Activated CD4-positive, alpha-beta T cell treated with anti-CD3 and anti-CD28 coated beads, Interleukin-2, amount 10 ng/mL, durations not matched to agents 24 days and 14 days (primary cell): ENCODE data around the gene PSD2. TPM values are rescaled to one million over a fixed set of nuclear protein-coding genes. Genes with fewer than 3 reads are reported as not detected.

Experiments
- DNase-seq: peaks from one replicate; pipeline ENCODE4 v3.0.0; 2022
- H3K27ac Mint-ChIP-seq: one replicate; pipeline ENCODE4 v1.8.0; 2022; ENCODE audit warnings: mild to moderate bottlenecking, mixed read lengths
- H3K27me3 Mint-ChIP-seq: one replicate; pipeline ENCODE4 v1.8.0; 2022; ENCODE audit warnings: mixed read lengths
- H3K36me3 Mint-ChIP-seq: one replicate; pipeline ENCODE4 v1.8.0; 2022; ENCODE audit warnings: low read depth, mild to moderate bottlenecking, mixed read lengths
- H3K4me1 Mint-ChIP-seq: one replicate; pipeline ENCODE4 v1.8.0; 2021; ENCODE audit warnings: mixed read lengths
- H3K4me3 Mint-ChIP-seq: one replicate; pipeline ENCODE4 v1.8.0; 2022; ENCODE audit warnings: mild to moderate bottlenecking, moderate library complexity, mixed read lengths
- H3K9me3 Mint-ChIP-seq: one replicate; pipeline ENCODE4 v1.8.0; 2021; ENCODE audit warnings: mixed read lengths
- intact Hi-C: fragments of 100-400 bp; cut with micrococcal nuclease; formaldehyde crosslinking; loops from one replicate; pipeline ENCODE4 v1.15.1; 2023
- total RNA-seq: library from RNA; stranded (reverse); gene quantifications from 2 replicates; pipeline ENCODE4 v1.2.3, GENCODE V29; 2022

The PSD2 gene
- total RNA-seq, 1 donor from 2014 or later, result not detected

DNA sequence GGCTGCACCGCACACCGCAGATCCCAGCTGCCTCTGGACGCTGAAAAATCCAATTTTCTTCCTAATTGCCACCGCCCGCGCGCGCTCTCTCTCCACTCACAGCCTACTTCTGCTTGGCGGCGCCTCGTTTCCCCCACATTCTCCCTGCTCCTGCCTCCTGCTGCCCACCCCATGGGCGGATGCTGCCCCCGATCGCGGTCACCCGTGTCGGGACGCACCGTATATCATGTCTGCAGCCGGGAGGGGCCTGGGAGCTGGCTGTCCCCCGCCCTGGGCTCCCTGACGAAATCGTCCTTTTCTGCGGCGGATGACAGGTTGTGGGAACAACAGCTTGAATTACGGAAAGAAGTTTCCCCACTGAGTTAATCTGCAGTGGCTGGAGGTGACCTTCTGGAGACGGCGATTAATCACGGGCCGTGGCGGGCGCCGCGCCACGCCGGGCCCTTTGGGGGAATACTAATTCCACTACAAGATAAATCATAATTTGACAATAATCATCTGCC lies 36.3 kb upstream of the PSD2 start:
- Mint-ChIP-seq H3K36me3 (peaks cover 2% of the 10 kb centered on the region), H3K9me3 (no peaks in the 10 kb centered on the region), H3K27me3 (peaks cover 74% of the 10 kb centered on the region), H3K4me3 (no peak overlapping the region), H3K27ac (no peak overlapping the region), H3K4me1 (peaks cover 12% of the 10 kb centered on the region)
- intact Hi-C loops, result no loop called here
- no peak for DNase-seq

DNA sequence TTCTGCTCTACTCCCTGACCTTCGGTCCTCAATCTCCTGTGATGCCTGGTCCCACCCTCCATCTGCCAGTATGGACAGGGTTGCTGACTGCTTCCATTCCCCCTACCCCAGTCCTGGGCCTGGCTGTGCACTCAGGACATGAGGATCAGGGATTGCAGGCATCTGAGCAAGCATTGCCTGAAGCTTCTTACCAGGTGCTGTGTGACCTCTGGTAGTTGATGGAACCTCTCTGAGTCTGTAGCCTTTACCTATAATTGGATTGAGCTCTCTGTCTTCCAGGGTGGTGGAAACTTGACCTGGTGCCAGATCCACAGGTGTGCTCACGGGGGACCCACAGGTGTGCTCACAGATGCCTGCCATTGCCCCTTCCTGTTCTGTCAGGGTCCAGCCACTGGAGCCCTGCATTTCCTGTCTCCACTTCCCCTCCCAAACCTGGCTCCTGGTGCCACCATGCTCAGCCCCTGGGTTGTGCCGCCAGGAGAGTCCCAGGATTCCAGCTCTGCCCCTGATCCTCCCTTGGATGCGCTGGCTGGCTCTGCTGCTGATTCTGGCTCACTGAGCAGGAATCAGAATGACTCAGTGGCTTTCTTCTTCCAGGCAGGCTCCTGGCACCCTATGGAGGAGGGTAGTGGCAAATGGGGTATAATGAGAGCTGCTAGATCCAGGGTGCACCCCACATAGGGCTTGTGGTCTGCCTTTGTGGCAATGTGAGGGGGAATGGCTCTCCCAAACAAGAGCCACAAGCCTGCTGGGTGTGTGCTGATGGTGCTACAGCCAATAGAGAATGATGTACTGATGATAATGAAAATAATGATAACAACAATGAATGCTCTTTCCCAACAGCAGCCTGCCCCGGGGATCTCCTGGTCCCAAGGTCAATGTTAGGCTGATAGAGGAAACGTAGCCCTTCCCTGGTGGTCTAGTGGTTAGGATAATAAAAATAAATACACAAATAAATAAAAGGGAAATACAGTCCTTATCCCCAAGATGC lies 35.2 kb upstream of the PSD2 start:
- H3K4me1 Mint-ChIP-seq, result peaks cover 15% of the 10 kb centered on the region
- H3K27ac Mint-ChIP-seq, result no peak overlapping the region
- intact Hi-C loops, result no loop called here
- H3K9me3 Mint-ChIP-seq, result no peaks in the 10 kb centered on the region
- H3K27me3 Mint-ChIP-seq, result peaks cover 75% of the 10 kb centered on the region
- no peak for DNase-seq
- H3K36me3 Mint-ChIP-seq, result peaks cover under 1% of the 10 kb centered on the region
- no peak overlapping the region for H3K4me3 Mint-ChIP-seq

DNA sequence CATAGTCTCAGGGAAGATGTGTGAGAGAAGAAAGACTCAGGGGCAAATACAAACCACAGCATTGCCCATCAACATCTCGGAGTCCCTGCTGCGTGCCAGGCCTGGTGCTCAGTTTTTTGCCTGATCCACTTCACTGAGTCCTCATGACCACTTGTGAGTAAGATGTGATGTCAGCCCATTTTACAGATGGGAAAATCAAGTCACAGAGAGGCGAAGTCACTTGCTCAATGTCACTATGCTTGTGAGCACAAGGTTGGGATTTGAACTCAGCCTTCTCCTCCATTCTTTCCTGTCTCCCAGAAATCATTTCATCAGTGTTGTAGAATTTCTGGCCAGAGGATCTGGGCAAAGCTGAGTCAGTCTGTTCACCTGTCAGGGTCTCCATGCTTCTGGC lies 34.6 kb upstream of the PSD2 start:
- no peak overlapping the region for H3K27ac Mint-ChIP-seq
- H3K4me1 Mint-ChIP-seq, result peaks cover 15% of the 10 kb centered on the region
- H3K36me3 Mint-ChIP-seq, result no peaks in the 10 kb centered on the region
- H3K9me3 Mint-ChIP-seq, result no peaks in the 10 kb centered on the region
- intact Hi-C loops, result no loop called here
- no peak overlapping the region for H3K4me3 Mint-ChIP-seq
- no peak for DNase-seq
- H3K27me3 Mint-ChIP-seq, result peaks cover 72% of the 10 kb centered on the region

GRCh38 chr5:139761501-139761900 lies 34.1 kb upstream of the PSD2 start:
- intact Hi-C loops, result no loop called here
- Mint-ChIP-seq H3K4me3 (no peak overlapping the region), H3K27ac (no peak overlapping the region), H3K4me1 (peaks cover 14% of the 10 kb centered on the region), H3K36me3 (no peaks in the 10 kb centered on the region), H3K9me3 (no peaks in the 10 kb centered on the region), H3K27me3 (peaks cover 69% of the 10 kb centered on the region)
- no peak for DNase-seq

DNA sequence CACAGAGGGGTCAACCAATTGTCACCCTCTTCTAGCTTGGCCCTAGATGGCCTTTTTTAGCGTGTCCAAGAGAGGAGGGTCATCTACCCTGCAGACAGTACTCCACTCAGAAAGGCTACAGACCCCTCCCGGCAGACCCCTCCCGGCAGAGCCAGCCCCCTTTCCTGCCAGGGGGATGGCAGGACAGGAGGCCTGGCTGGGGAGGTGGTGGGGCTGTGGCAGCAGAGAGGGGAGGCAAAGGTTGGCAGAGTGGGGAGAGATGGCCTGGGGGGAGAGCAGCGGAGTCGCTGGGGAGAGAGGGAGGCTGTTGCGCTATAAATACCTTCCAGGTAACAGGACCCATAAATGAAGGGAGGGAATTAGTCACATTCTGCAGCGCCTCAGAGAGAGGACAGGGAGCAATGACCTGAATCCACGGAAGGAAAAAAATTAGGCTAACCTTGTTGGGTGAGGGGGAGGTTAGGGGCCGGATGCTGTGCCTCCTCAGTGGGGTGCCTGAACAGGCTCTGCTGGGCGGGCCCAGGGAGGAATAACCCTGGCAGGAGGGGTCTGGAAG lies 32.9 kb upstream of the PSD2 start:
- H3K9me3 Mint-ChIP-seq, result no peaks in the 10 kb centered on the region
- H3K27me3 Mint-ChIP-seq, result peaks cover 58% of the 10 kb centered on the region
- intact Hi-C loops, result no loop called here

DNA sequence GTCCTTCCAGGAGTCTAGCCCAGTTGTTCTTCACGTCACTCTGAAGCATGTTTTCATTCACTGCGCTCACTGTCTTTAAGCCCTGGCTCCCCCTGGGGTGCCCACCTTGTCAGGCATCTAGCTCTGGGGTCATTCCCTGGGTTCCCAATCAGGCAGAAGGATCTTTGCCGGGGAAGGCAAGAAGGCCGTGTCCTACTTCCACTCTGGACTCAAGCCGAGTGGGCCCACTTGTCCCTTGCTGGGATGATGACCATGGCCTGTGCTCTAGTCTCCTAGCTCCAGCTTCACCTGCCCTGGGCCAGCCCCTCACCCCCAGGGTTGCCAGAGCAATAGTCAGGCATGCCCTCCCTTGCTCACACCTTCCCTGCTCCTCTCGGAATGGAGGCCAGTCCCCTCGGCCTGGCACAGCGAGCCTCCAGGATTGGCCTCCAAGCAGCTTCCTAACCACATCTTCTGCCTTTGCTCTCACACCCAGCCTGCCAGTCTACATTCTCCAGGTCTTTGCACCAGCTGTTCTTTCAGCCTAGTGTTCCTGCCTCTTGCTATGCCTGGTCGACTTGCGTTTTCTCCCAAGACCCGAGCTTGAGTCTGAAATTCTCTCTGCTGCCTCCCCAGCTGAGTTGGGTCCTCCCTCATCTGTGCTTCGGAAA lies 32.2 kb upstream of the PSD2 start:
- no peaks in the 10 kb centered on the region for H3K9me3 Mint-ChIP-seq

More for the DNA sequence above, 32.9 kb upstream of the PSD2 start:
- H3K4me3 Mint-ChIP-seq, result no peak overlapping the region
- DNase-seq, result no peak
- H3K4me1 Mint-ChIP-seq, result peaks cover 12% of the 10 kb centered on the region
- no peak overlapping the region for H3K27ac Mint-ChIP-seq
- no peaks in the 10 kb centered on the region for H3K36me3 Mint-ChIP-seq

GRCh38 chr5:139763930-139764791 lies 31.4 kb upstream of the PSD2 start:
- H3K27ac Mint-ChIP-seq, result no peak overlapping the region
- no peaks in the 10 kb centered on the region for H3K36me3 Mint-ChIP-seq
- intact Hi-C loops, result no loop called here
- H3K4me1 Mint-ChIP-seq, result peaks cover 10% of the 10 kb centered on the region
- H3K27me3 Mint-ChIP-seq, result peaks cover 47% of the 10 kb centered on the region
- H3K4me3 Mint-ChIP-seq, result no peak overlapping the region
- DNase-seq, result peak; percentile 67
- no peaks in the 10 kb centered on the region for H3K9me3 Mint-ChIP-seq

More for the DNA sequence above, 32.2 kb upstream of the PSD2 start:
- intact Hi-C loops, result no loop called here
- H3K27ac Mint-ChIP-seq, result no peak overlapping the region
- no peaks in the 10 kb centered on the region for H3K36me3 Mint-ChIP-seq
- DNase-seq, result no peak
- H3K27me3 Mint-ChIP-seq, result peaks cover 51% of the 10 kb centered on the region
- no peak overlapping the region for H3K4me3 Mint-ChIP-seq
- peaks cover 10% of the 10 kb centered on the region for H3K4me1 Mint-ChIP-seq

GRCh38 chr5:139764886-139765408 lies 30.7 kb upstream of the PSD2 start:
- no peaks in the 10 kb centered on the region for H3K9me3 Mint-ChIP-seq
- no peak for DNase-seq
- no peaks in the 10 kb centered on the region for H3K36me3 Mint-ChIP-seq
- no peak overlapping the region for H3K27ac Mint-ChIP-seq
- peaks cover 10% of the 10 kb centered on the region for H3K4me1 Mint-ChIP-seq
- intact Hi-C loops, result loop anchor here (1.0 kb wide), 3 partner anchors 18 to 247 kb away; no protein-coding TSS in a partner anchor
- peak overlapping the region; percentile 79 for H3K4me3 Mint-ChIP-seq
- peaks cover 41% of the 10 kb centered on the region for H3K27me3 Mint-ChIP-seq

DNA sequence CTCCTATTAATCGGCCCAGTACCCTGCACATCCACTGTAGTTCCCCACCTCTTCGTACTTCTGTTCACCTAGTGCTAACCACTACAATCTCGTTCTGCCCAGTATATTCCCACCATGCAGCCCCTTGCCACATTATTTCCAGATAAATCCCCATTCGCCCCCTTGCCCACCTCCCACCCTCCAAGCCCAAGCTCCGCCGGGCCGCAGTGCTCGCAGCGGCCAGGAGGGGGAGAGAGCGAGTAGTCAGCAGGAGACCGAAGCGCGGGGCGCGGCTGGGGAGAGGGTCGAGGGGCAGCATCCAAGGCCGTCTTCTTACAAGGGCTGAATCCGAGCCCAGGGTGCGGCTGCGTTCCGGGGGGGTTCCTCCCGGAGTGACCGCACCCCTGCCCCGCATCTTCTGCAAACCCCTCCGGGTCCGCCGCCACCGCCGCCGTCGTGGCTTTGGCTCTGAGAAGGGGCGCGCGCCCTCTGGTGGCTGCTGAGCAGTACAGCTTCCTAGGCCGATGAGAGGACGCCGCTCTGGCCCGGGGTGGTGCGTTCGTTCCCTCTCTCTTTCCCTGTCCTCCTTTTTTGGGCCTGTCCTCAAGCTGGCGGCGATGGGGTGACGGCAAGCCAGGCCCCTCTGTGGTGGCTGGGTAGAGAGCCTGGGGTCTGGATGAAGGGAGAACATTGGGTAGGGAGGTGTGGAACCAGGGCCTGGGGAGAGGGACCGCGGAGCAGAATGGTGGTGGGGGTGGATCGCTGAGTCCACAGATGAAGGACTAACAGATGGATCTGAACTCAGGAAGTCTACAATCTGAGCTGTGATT lies 30.0 kb upstream of the PSD2 start:
- peaks cover 10% of the 10 kb centered on the region for H3K4me1 Mint-ChIP-seq

GRCh38 chr5:139767960-139768359 lies 27.6 kb upstream of the PSD2 start:
- DNase-seq, result no peak
- Mint-ChIP-seq H3K4me3 (no peak overlapping the region), H3K36me3 (no peaks in the 10 kb centered on the region), H3K27ac (no peak overlapping the region), H3K4me1 (peaks cover 10% of the 10 kb centered on the region), H3K27me3 (peaks cover 29% of the 10 kb centered on the region), H3K9me3 (no peaks in the 10 kb centered on the region)
- intact Hi-C loops, result no loop called here

More for the DNA sequence above, 30.0 kb upstream of the PSD2 start:
- H3K27me3 Mint-ChIP-seq, result peaks cover 38% of the 10 kb centered on the region
- no peaks in the 10 kb centered on the region for H3K36me3 Mint-ChIP-seq
- DNase-seq, result peak; percentile 92
- H3K4me3 Mint-ChIP-seq, result peak overlapping the region; percentile 79
- intact Hi-C loops, result loop anchor here (1.0 kb wide), 3 partner anchors 18 to 247 kb away; no protein-coding TSS in a partner anchor
- no peaks in the 10 kb centered on the region for H3K9me3 Mint-ChIP-seq
- peak overlapping the region; percentile 39 for H3K27ac Mint-ChIP-seq

GRCh38 chr5:139768807-139769465 lies 26.7 kb upstream of the PSD2 start:
- DNase-seq, result no peak
- Mint-ChIP-seq H3K4me3 (no peak overlapping the region), H3K36me3 (no peaks in the 10 kb centered on the region), H3K27me3 (peaks cover 24% of the 10 kb centered on the region), H3K4me1 (peaks cover 13% of the 10 kb centered on the region), H3K27ac (no peak overlapping the region), H3K9me3 (no peaks in the 10 kb centered on the region)
- intact Hi-C loops, result no loop called here

DNA sequence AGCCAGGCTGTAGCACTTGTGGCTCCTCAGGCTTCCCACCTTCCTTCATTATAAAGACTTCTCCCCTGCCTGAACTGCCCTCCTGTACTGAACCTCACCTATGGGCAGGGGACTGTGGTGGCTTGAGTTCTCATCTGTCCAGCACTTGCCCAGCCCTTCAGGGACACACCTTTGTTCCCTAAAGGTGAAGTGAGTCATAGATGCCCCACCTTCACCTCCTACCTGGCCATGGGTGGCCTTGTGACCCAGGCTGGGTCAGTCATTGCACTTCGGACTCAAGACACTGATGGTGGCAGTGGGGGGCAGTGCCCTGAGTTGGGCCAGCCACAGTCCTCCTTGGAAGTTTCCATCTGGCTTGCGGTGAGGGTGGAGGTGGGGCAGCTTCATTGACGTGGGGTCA lies 26.1 kb upstream of the PSD2 start:
- Mint-ChIP-seq H3K4me3 (no peak overlapping the region), H3K9me3 (no peaks in the 10 kb centered on the region), H3K4me1 (peaks cover 13% of the 10 kb centered on the region), H3K27ac (no peak overlapping the region), H3K27me3 (peaks cover 25% of the 10 kb centered on the region), H3K36me3 (no peaks in the 10 kb centered on the region)
- DNase-seq, result no peak
- intact Hi-C loops, result no loop called here
